T-helper 1 cell treated with Interleukin-12 subunit alpha and Interleukin-12 subunit beta and Interleukin-4 antibody, amounts not matched to agents 30 μg/mL and 1 μg/mL, for 36 hours (primary cell): Measurements from ENCODE around the gene DCAF11.

Experiments used
- H3K27ac Mint-ChIP-seq: one replicate; pipeline ENCODE4 v1.8.0; 2021; ENCODE audit warnings: mild to moderate bottlenecking, mixed read lengths
- H3K27me3 Mint-ChIP-seq: one replicate; pipeline ENCODE4 v1.8.0; 2021; ENCODE audit warnings: low read depth, mixed read lengths
- H3K36me3 Mint-ChIP-seq: one replicate; pipeline ENCODE4 v1.8.0; 2021; ENCODE audit warnings: low read depth, mixed read lengths
- H3K4me1 Mint-ChIP-seq: one replicate; pipeline ENCODE4 v1.8.0; 2021; ENCODE audit warnings: low read depth, mixed read lengths
- H3K4me3 Mint-ChIP-seq: one replicate; pipeline ENCODE4 v1.8.0; 2021; ENCODE audit warnings: mild to moderate bottlenecking, moderate library complexity, mixed read lengths
- H3K9me3 Mint-ChIP-seq: one replicate; pipeline ENCODE4 v1.8.0; 2021; ENCODE audit warnings: mixed read lengths

DCAF11 gene

GRCh38 chr14:24086193-24086955 is 28.2 kb upstream of the DCAF11 start:
- Mint-ChIP-seq H3K4me3 (no peak overlapping the region), H3K27ac (no peak overlapping the region), H3K9me3 (no peaks in the 10 kb centered on the region), H3K36me3 (peaks cover 3% of the 10 kb centered on the region), H3K4me1 (peaks cover 15% of the 10 kb centered on the region), H3K27me3 (peaks cover 9% of the 10 kb centered on the region)

- H3K27me3 Mint-ChIP-seq, result peaks cover 6% of the 10 kb centered on the region
- no peaks in the 10 kb centered on the region for H3K9me3 Mint-ChIP-seq
- H3K27ac Mint-ChIP-seq, result no peak overlapping the region
- peaks cover 3% of the 10 kb centered on the region for H3K36me3 Mint-ChIP-seq
- no peak overlapping the region for H3K4me3 Mint-ChIP-seq
- peaks cover 12% of the 10 kb centered on the region for H3K4me1 Mint-ChIP-seq
These were observed 27.6 kb upstream of the DCAF11 start for GRCh38 chr14:24087004-24087403.

DNA sequence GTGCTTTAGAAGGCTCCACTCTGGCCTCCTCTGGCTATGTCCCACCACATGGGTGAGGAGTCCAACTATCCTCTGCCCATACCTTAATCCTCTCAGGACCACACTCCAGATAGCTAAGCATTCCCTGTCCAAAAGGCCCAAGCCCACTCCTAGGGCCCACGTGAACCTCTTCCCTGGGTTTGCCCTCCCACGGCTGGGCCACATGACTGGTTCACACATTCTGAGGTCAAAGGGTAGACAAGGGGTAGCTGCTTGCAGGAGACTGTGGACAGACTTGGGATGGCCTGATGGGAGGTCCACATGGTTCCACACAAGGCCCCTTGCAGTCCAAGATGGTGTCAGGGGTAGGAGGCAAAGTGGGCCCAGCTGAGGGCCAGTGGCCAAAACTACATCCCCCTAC is 26.5 kb upstream of the DCAF11 start:
- no peaks in the 10 kb centered on the region for H3K27me3 Mint-ChIP-seq
- no peaks in the 10 kb centered on the region for H3K9me3 Mint-ChIP-seq
- peaks cover 10% of the 10 kb centered on the region for H3K4me1 Mint-ChIP-seq
- H3K4me3 Mint-ChIP-seq, result no peak overlapping the region
- H3K27ac Mint-ChIP-seq, result no peak overlapping the region
- no peaks in the 10 kb centered on the region for H3K36me3 Mint-ChIP-seq

GRCh38 chr14:24089890-24090289 is 24.7 kb upstream of the DCAF11 start:
- Mint-ChIP-seq H3K27me3 (no peaks in the 10 kb centered on the region), H3K4me3 (no peak overlapping the region), H3K9me3 (no peaks in the 10 kb centered on the region), H3K36me3 (peaks cover 2% of the 10 kb centered on the region), H3K27ac (no peak overlapping the region), H3K4me1 (peaks cover 10% of the 10 kb centered on the region)

- peaks cover 15% of the 10 kb centered on the region for H3K36me3 Mint-ChIP-seq
- peak overlapping the region; percentile 29 for H3K4me3 Mint-ChIP-seq
- no peaks in the 10 kb centered on the region for H3K27me3 Mint-ChIP-seq
- peaks cover 25% of the 10 kb centered on the region for H3K4me1 Mint-ChIP-seq
- no peaks in the 10 kb centered on the region for H3K9me3 Mint-ChIP-seq
- H3K27ac Mint-ChIP-seq, result no peak overlapping the region
These were observed 22.5 kb upstream of the DCAF11 start for GRCh38 chr14:24092110-24092504.

- H3K4me1 Mint-ChIP-seq, result peaks cover 25% of the 10 kb centered on the region
- peak overlapping the region; percentile 99 for H3K4me3 Mint-ChIP-seq
- H3K36me3 Mint-ChIP-seq, result peaks cover 15% of the 10 kb centered on the region
- no peaks in the 10 kb centered on the region for H3K9me3 Mint-ChIP-seq
- H3K27ac Mint-ChIP-seq, result peak overlapping the region; percentile 97
- no peaks in the 10 kb centered on the region for H3K27me3 Mint-ChIP-seq
These were observed 21.9 kb upstream of the DCAF11 start for GRCh38 chr14:24092505-24093206.

DNA sequence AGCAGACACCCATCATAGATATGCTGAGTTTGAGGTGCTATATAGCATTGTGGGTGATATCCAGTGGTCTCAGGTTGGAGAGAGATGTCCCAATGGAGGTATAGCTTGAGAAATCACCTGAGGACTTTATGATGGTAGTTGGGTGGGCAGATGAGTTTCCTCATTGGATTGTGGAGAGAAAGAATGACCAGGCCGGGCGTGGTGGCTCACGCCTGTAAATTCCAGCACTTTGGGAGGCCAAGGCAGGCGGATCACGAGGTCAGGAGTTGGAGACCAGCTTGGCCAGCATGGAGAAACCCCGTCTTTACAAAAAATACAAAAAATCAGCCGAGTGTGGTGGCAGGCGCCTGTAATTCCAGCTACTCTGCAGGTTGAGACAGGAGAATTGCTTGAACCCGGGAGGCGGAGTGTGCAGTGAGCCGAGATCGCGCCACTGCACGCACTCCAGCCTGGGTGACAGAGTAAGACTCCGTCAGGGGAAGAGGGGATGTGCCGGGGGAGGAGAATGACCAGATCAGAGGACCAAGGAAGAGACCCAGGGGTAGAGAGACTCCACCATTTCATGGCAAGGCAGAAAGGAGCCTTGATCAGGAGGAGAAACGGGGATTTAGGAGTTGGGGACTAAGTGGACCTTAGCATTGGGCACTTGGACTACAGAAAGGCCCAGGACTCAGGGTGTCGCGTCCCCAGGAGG is 21.2 kb upstream of the DCAF11 start:
- Mint-ChIP-seq H3K27ac (peak overlapping the region; percentile 97), H3K9me3 (no peaks in the 10 kb centered on the region), H3K27me3 (no peaks in the 10 kb centered on the region), H3K4me3 (peak overlapping the region; percentile 99), H3K36me3 (peaks cover 18% of the 10 kb centered on the region), H3K4me1 (peaks cover 25% of the 10 kb centered on the region)

DNA sequence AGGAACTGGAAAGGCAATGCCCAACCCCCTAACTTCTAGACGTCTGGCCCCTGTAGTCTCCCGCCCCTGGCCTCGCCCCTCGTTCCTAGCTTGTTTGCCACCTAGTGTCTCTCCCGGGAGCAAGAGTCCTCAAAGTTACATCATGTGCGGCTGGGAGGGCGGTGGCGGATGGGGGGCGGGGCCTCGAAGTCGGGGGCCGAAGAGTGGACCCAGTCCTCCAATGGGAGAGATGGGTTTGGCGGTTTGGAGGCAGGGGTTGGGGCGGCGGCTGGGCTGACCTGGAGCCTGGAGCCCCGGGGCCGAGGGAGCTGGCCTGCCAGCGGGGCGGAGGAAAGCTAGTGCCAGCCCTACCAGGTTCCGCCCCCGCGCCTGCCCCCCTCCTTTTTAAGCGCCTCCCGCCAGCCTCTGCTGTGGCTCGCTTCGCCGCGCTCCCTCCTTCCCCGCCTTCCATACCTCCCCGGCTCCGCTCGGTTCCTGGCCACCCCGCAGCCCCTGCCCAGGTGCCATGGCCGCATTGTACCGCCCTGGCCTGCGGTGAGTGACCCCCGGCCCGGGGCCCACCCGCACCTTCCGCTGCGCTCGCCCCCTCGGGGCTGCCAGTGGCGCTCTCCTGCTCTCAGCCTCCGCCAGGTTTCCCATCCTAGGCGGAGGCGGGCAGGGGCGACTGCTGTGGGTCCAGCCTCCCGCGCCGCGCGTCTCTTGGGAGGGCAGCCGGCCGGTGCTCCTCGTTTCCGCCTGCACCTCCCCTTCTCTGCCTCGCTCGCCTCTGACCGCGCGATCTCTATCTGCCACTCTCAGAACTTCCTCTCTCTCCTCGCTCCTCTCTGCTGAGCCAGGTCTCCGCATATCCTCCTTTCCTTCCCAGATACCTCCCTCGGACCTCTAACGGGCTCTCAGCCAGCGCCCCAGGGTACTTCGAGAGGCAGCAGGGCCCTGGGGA is 20.4 kb upstream of the DCAF11 start, which contains the start of gene PCK2:
TSS of gene PCK2 (plus strand) at position 411 of the 940 bp plus-strand sequence. CDS start at position 506, 95 bp downstream.
- peaks cover 25% of the 10 kb centered on the region for H3K4me1 Mint-ChIP-seq
- H3K27ac Mint-ChIP-seq, result peak within 1 kb of the TSS; percentile 97
- no peaks in the 10 kb centered on the region for H3K27me3 Mint-ChIP-seq
- peak within 1 kb of the TSS; percentile 99 for H3K4me3 Mint-ChIP-seq
- H3K36me3 Mint-ChIP-seq, result peaks cover 18% of the 10 kb centered on the region
- H3K9me3 Mint-ChIP-seq, result no peaks in the 10 kb centered on the region

- Mint-ChIP-seq H3K27ac (peak overlapping the region; percentile 97), H3K4me3 (peak overlapping the region; percentile 99), H3K9me3 (no peaks in the 10 kb centered on the region), H3K4me1 (peaks cover 22% of the 10 kb centered on the region), H3K36me3 (peaks cover 19% of the 10 kb centered on the region), H3K27me3 (no peaks in the 10 kb centered on the region)
These were observed 19.7 kb upstream of the DCAF11 start for GRCh38 chr14:24094841-24095270.

- peaks cover 22% of the 10 kb centered on the region for H3K36me3 Mint-ChIP-seq
- H3K27ac Mint-ChIP-seq, result peak overlapping the region; percentile 97
- H3K27me3 Mint-ChIP-seq, result no peaks in the 10 kb centered on the region
- peak overlapping the region; percentile 99 for H3K4me3 Mint-ChIP-seq
- no peaks in the 10 kb centered on the region for H3K9me3 Mint-ChIP-seq
- H3K4me1 Mint-ChIP-seq, result peaks cover 20% of the 10 kb centered on the region
These were observed 19.1 kb upstream of the DCAF11 start for GRCh38 chr14:24095271-24096068.

DNA sequence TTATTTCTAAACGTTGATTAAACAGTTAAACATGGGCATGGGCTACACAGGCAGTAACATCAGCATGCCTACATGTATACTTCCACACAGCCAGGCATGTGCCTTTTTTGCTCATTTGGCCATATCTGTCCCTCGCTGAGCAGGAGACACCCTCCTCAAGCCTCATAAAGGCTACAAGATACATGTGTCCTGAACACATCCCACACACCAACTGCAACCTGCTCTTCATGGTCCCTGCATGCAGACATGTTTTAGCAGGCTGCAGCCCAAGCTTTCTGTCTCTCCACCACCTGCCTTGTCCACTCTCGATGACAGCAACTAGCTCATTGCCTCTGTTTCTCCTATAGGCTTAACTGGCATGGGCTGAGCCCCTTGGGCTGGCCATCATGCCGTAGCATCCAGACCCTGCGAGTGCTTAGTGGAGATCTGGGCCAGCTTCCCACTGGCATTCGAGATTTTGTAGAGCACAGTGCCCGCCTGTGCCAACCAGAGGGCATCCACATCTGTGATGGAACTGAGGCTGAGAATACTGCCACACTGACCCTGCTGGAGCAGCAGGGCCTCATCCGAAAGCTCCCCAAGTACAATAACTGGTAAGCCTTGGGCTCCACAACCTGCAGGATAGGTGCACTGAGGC is 17.9 kb upstream of the DCAF11 start:
- peaks cover 18% of the 10 kb centered on the region for H3K4me1 Mint-ChIP-seq
- peak overlapping the region; percentile 65 for H3K27ac Mint-ChIP-seq
- H3K36me3 Mint-ChIP-seq, result peaks cover 24% of the 10 kb centered on the region
- peak overlapping the region; percentile 62 for H3K4me3 Mint-ChIP-seq
- no peaks in the 10 kb centered on the region for H3K27me3 Mint-ChIP-seq
- H3K9me3 Mint-ChIP-seq, result no peaks in the 10 kb centered on the region

DNA sequence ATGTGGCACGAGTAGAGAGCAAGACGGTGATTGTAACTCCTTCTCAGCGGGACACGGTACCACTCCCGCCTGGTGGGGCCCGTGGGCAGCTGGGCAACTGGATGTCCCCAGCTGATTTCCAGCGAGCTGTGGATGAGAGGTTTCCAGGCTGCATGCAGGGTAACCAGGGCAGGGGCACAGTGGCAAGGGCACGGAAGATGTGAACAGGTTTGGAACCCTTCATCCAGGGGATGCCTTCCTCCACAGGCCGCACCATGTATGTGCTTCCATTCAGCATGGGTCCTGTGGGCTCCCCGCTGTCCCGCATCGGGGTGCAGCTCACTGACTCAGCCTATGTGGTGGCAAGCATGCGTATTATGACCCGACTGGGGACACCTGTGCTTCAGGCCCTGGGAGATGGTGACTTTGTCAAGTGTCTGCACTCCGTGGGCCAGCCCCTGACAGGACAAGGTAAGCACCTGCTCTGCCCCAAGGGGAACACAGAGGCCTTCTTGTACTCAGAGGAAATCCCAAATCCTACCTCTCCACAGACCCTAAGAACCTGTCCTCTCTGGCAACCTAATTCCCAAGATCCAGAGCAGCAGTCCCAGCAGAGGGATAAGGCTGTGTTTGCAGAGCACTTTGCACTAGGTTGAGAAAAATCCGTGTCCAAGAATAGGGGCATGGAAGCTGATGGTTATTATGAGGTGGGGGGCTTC is 16.2 kb upstream of the DCAF11 start:
- Mint-ChIP-seq H3K27ac (no peak overlapping the region), H3K36me3 (peaks cover 36% of the 10 kb centered on the region), H3K27me3 (no peaks in the 10 kb centered on the region)

More for the DNA sequence above, 16.2 kb upstream of the DCAF11 start:
- no peak overlapping the region for H3K4me3 Mint-ChIP-seq
- H3K4me1 Mint-ChIP-seq, result peaks cover 18% of the 10 kb centered on the region
- no peaks in the 10 kb centered on the region for H3K9me3 Mint-ChIP-seq
